B cell (primary cell): ENCODE results near the gene SLC44A2. TPM values are rescaled to one million over a fixed set of nuclear protein-coding genes. Genes with fewer than 3 reads are reported as not detected.

Experiments
- ATAC-seq: fragments of 200-7000 bp; cut with Tn5 transposase; one replicate; pipeline ENCODE4 v1.10.0; 2021; ENCODE audit warnings: low read depth, mild to moderate bottlenecking, moderate number of reproducible peaks, moderate library complexity
- CTCF ChIA-PET: fragments of 350-600 bp; sonication (Branson Sonifier 250); formaldehyde crosslinking; loops from one replicate; lab custom pipeline; 2021; ENCODE audit warnings: antibody characterized with exemption, inconsistent platforms; lab: Charles Lee
- POLR2A ChIA-PET: fragments of 350-600 bp; sonication (Branson Sonifier 250); formaldehyde crosslinking; loops from one replicate; lab custom pipeline; 2021; ENCODE audit warnings: antibody characterized with exemption; lab: Charles Lee
- DNase-seq: peaks from one replicate; pipeline ENCODE4 v3.0.0; 2013
- H2AFZ ChIP-seq: 2 replicates; pipeline ENCODE4 v1.6.1; 2012; ENCODE audit warnings: mild to moderate bottlenecking, low read depth, low read length; ENCODE audit not compliant: insufficient read depth, poor library complexity, severe bottlenecking
- H3K27ac ChIP-seq, 2 donors: 1 replicate in 1 of 2; 2 replicates in 1 of 2; pipeline ENCODE4 v1.5.1; 2012 to 2013; ENCODE audit warnings: low read length in 2 of 2, mild to moderate bottlenecking in 2 of 2, moderate library complexity in 1 of 2
- H3K27me3 ChIP-seq, 4 experiments: fragments of 200-600 bp in 1 of 4; sonication (generic) in 1 of 4; replicated peaks in 1 of 4; 1 replicate in 2 of 4; 2 replicates in 2 of 4; pipeline versions ENCODE4 v1.6.1 to v1.7.0; 2013 to 2016; ENCODE audit warnings: low read length in 3 of 4, mild to moderate bottlenecking in 2 of 4, mixed read lengths in 1 of 4, moderate library complexity in 1 of 4; ENCODE audit not compliant: insufficient read depth in 4 of 4, control insufficient read depth in 3 of 4; ENCODE audit errors: control extremely low read depth in 1 of 4
- H3K36me3 ChIP-seq, 2 experiments: replicated peaks in 1 of 2; 1 replicate in 1 of 2; 2 replicates in 1 of 2; pipeline versions ENCODE4 v1.6.1 to v1.7.1; 2013; ENCODE audit warnings: low read length in 1 of 2; ENCODE audit not compliant: insufficient read depth in 2 of 2, control insufficient read depth in 1 of 2; ENCODE audit errors: control extremely low read depth in 1 of 2, extremely low read depth in 1 of 2
- H3K4me1 ChIP-seq, 2 donors: fragments of 200-600 bp in 1 of 2; sonication (generic) in 1 of 2; 1 replicate in 1 of 2; 2 replicates in 1 of 2; pipeline versions ENCODE4 v1.5.1 to v1.6.1; 2013 to 2017; ENCODE audit warnings: low read length in 2 of 2; ENCODE audit not compliant: control insufficient read depth in 2 of 2, insufficient read depth in 2 of 2
- H3K4me2 ChIP-seq: replicated peaks from 2 replicates; pipeline ENCODE3; 2012; ENCODE audit warnings: mild to moderate bottlenecking, low read depth, low read length; ENCODE audit not compliant: poor library complexity, severe bottlenecking
- H3K4me3 ChIP-seq, 5 experiments: fragments of 200-600 bp in 1 of 5; sonication (generic) in 1 of 5; 1 replicate in 3 of 5; 2 replicates in 2 of 5; pipeline versions ENCODE4 v1.5.1 to v1.7.0; 2011 to 2016; ENCODE audit warnings: low read length in 4 of 5, mild to moderate bottlenecking in 4 of 5, low read depth in 2 of 5, control low read depth in 1 of 5, moderate library complexity in 1 of 5; ENCODE audit not compliant: insufficient read depth in 1 of 5; ENCODE audit errors: control extremely low read depth in 1 of 5, extremely low read depth in 1 of 5
- H3K79me2 ChIP-seq: fragments of 200-600 bp; sonication (generic); one replicate; pipeline ENCODE4 v1.6.0; 2016; ENCODE audit warnings: low read length; ENCODE audit not compliant: control insufficient read depth, insufficient read depth
- H3K9ac ChIP-seq: fragments of 200-600 bp; sonication (generic); 2 replicates; pipeline ENCODE4 v1.6.1; 2017; ENCODE audit warnings: mild to moderate bottlenecking, low read length, moderate library complexity
- H3K9me3 ChIP-seq, 3 donors: one replicate each; pipeline versions ENCODE4 v1.6.1 to v1.7.1; 2013; ENCODE audit warnings: low read length in 2 of 3; ENCODE audit not compliant: control insufficient read depth in 2 of 3, insufficient read depth in 1 of 3; ENCODE audit errors: control extremely low read depth in 1 of 3
- H4K20me1 ChIP-seq: 2 replicates; pipeline ENCODE4 v1.6.0; 2012; ENCODE audit warnings: mild to moderate bottlenecking, low read length; ENCODE audit not compliant: insufficient read depth, control insufficient read depth, poor library complexity, severe bottlenecking
- H3K27ac Mint-ChIP-seq: one replicate; pipeline ENCODE4 v1.8.0; 2021; ENCODE audit warnings: mixed read lengths
- H3K27me3 Mint-ChIP-seq: one replicate; pipeline ENCODE4 v1.8.0; 2021; ENCODE audit warnings: mixed read lengths
- H3K4me1 Mint-ChIP-seq: one replicate; pipeline ENCODE4 v1.8.0; 2021; ENCODE audit warnings: mixed read lengths
- H3K4me3 Mint-ChIP-seq: one replicate; pipeline ENCODE4 v1.8.0; 2021; ENCODE audit warnings: mixed read lengths
- H3K9me3 Mint-ChIP-seq: one replicate; pipeline ENCODE4 v1.8.0; 2022; ENCODE audit warnings: mixed read lengths; ENCODE audit not compliant: insufficient read depth
- CTCF ChIP-seq: fragments of 200-600 bp; IDR thresholded peaks from one replicate; pipeline ENCODE4 v1.8.0; 2022; ENCODE audit warnings: antibody characterized with exemption, mild to moderate bottlenecking
- EZH2 ChIP-seq: IDR thresholded peaks from 2 replicates; pipeline ENCODE4 v1.6.1; 2012; ENCODE audit warnings: borderline replicate concordance, low read depth, mild to moderate bottlenecking, moderate library complexity, low read length; ENCODE audit not compliant: insufficient read depth, poor library complexity, severe bottlenecking
- WGBS: methylation state at CpG from one replicate; pipeline ENCODE4 v1.1.5; 2013; ENCODE audit warnings: missing lambda C conversion rate; ENCODE audit not compliant: insufficient coverage; 5-methylcytosine and 5-hydroxymethylcytosine counted together
- intact Hi-C: fragments of 100-400 bp; cut with micrococcal nuclease; formaldehyde crosslinking; loops from one replicate; pipeline ENCODE4 v1.10.0; 2022
- polyA plus RNA-seq: library from polyadenylated mRNA; depleted of rRNA; stranded (reverse); fragments of >200 nt; gene quantifications from 2 replicates; pipeline ENCODE4 v1.2.3, GENCODE V29; 2012
- total RNA-seq, 2 donors: library from RNA; stranded (reverse); fragments of 120-200 nt in 1 of 2; gene quantifications; 1 replicate in 1 of 2; 2 replicates in 1 of 2; pipeline versions ENCODE4 v1.2.3 to v1.2.4, GENCODE V29; 2013 to 2022

Gene SLC44A2
- total and polyA plus RNA-seq, 2 donors (not counting 1 experiment from before 2014, with no cell fraction given) = 245 to 369 TPM

- under 1% methylated on average over 56 of the region's 73 CpGs for WGBS
- peaks cover 48% of the 10 kb centered on the region for H3K4me1 Mint-ChIP-seq
- peak overlapping the region; percentile 98 for H3K4me3 Mint-ChIP-seq
- ChIA-PET CTCF (interaction anchor here (0.7 to 1.8 kb wide), 3 partner anchors 11 to 73 kb away, joined by 3 to 9 read pairs (median 3); partner anchors contain the start of gene QTRT1), POLR2A (interaction anchor here (0.5 to 1.2 kb wide), 4 partner anchors 13 to 552 kb away, joined by 3 to 4 read pairs (median 3); partner anchors contain the start of gene ANGPTL6)
- H3K9ac ChIP-seq = peak overlapping the region; percentile 97
- peak overlapping the region; percentile 63 to 91 (median 86) for H3K4me3 ChIP-seq
- no peaks in the 10 kb centered on the region for H3K27me3 Mint-ChIP-seq
- TF ChIP-seq EZH2 = no peak
- TF ChIP-seq CTCF = no peak
- H3K9me3 ChIP-seq = no peaks in the 10 kb centered on the region
- H4K20me1 ChIP-seq = peaks cover 50% of the 10 kb centered on the region
- H3K27me3 ChIP-seq = no peaks in the 10 kb centered on the region
- ATAC-seq (peak; percentile 8), DNase-seq (no peak)
- peaks cover 0 to 4% of the 10 kb centered on the region in 2 experiments for H3K36me3 ChIP-seq
- peak overlapping the region; percentile 81 for H2AFZ ChIP-seq
- H3K27ac Mint-ChIP-seq = peak overlapping the region; percentile 100
- peaks cover 75% of the 10 kb centered on the region for H3K79me2 ChIP-seq
- peaks cover 30 to 39% of the 10 kb centered on the region in 2 donors for H3K4me1 ChIP-seq
- intact Hi-C loops = loop anchor here (1.0 to 5.0 kb wide), 6 partner anchors 46 to 323 kb away; partner anchors contain the start of genes CARM1, CDC37, KRI1 and QTRT1
- H3K4me2 ChIP-seq = peak overlapping the region; percentile 94
- peak overlapping the region; percentile 87 to 100 for H3K27ac ChIP-seq
- H3K9me3 Mint-ChIP-seq = no peaks in the 10 kb centered on the region
Measured at GRCh38 chr19:10654610-10655456, 29.5 kb downstream of the SLC44A2 start.
